Smooth muscle cell (in vitro differentiated cells): ENCODE results near the gene ZNF205. TPM values are rescaled to one million over a fixed set of nuclear protein-coding genes. Genes with fewer than 3 reads are reported as not detected.

Source experiments
- DNase-seq: peaks from one replicate; lab custom pipeline; 2025; ENCODE audit not compliant: unreplicated experiment; lab: John Stamatoyannopoulos, UW
- H2AFZ ChIP-seq: fragments of 200-600 bp; sonication (generic); 2 replicates; pipeline ENCODE4 v1.6.0; 2016; ENCODE audit warnings: antibody characterized with exemption, low read depth, mild to moderate bottlenecking
- H3F3A ChIP-seq: fragments of 200-600 bp; sonication (generic); 2 replicates; pipeline ENCODE4 v1.6.0; 2017; ENCODE audit warnings: antibody characterized with exemption, low read depth
- H3K27ac ChIP-seq: fragments of 200-600 bp; sonication (generic); 2 replicates; pipeline ENCODE4 v1.5.1; 2016; ENCODE audit warnings: low read depth, mild to moderate bottlenecking
- H3K27me3 ChIP-seq: fragments of 200-600 bp; sonication (generic); 2 replicates; pipeline ENCODE4 v1.6.1; 2016; ENCODE audit warnings: low read depth, mild to moderate bottlenecking
- H3K36me3 ChIP-seq: fragments of 200-600 bp; sonication (generic); 2 replicates; pipeline ENCODE4 v1.5.1; 2016; ENCODE audit warnings: low read depth
- H3K4me1 ChIP-seq: fragments of 200-600 bp; sonication (generic); 2 replicates; pipeline ENCODE4 v1.5.1; 2016; ENCODE audit warnings: low read depth
- H3K4me2 ChIP-seq: fragments of 200-600 bp; sonication (generic); 2 replicates; pipeline ENCODE4 v1.6.0; 2016; ENCODE audit warnings: mild to moderate bottlenecking
- H3K4me3 ChIP-seq: fragments of 200-600 bp; sonication (generic); 2 replicates; pipeline ENCODE4 v1.5.1; 2016; ENCODE audit warnings: mild to moderate bottlenecking
- H3K79me2 ChIP-seq: fragments of 200-600 bp; sonication (generic); 2 replicates; pipeline ENCODE4 v1.6.0; 2016; ENCODE audit warnings: low read depth, mild to moderate bottlenecking
- H3K9ac ChIP-seq: fragments of 200-600 bp; sonication (generic); 2 replicates; pipeline ENCODE4 v1.6.0; 2016; ENCODE audit warnings: low read depth
- H3K9me3 ChIP-seq: fragments of 200-600 bp; sonication (generic); replicated peaks from 2 replicates; pipeline ENCODE4 v1.5.1; 2016; ENCODE audit warnings: low read depth
- H4K20me1 ChIP-seq: fragments of 200-600 bp; sonication (generic); 2 replicates; pipeline ENCODE4 v1.6.0; 2016; ENCODE audit warnings: low read depth
- CTCF ChIP-seq: fragments of 200-600 bp; sonication (generic); IDR thresholded peaks from 2 replicates; pipeline ENCODE4 v1.5.1; 2017; ENCODE audit warnings: borderline replicate concordance, mild to moderate bottlenecking, antibody characterized with exemption; ENCODE audit not compliant: insufficient read depth, poor library complexity, severe bottlenecking
- WGBS: methylation state at CpG from one replicate; pipeline ENCODE4 v1.1.7; 2016; ENCODE audit warnings: low lambda C conversion rate; 5-methylcytosine and 5-hydroxymethylcytosine counted together
- polyA plus RNA-seq: library from polyadenylated mRNA; unstranded; fragments of >200 nt; fragmentation: Nextera tagmentation; extraction: Ambion mirVana; gene quantifications from 2 replicates; pipeline ENCODE4 v1.2.1, GENCODE V29; 2016
- total RNA-seq: library from RNA; depleted of rRNA; stranded (reverse); fragments of >200 nt; gene quantifications from 2 replicates; pipeline ENCODE4 v1.2.3, GENCODE V29; 2014

The ZNF205 gene
- total and polyA plus RNA-seq, 2 experiments from 2014 or later: 7.2 to 11.9 TPM

- Histone ChIP-seq H3K9ac (no peak overlapping the region), H4K20me1 (no peaks in the 10 kb centered on the region), H2AFZ (no peak overlapping the region), H3K9me3 (no peaks in the 10 kb centered on the region), H3K27ac (no peak overlapping the region), H3K36me3 (no peaks in the 10 kb centered on the region), H3K4me3 (no peak overlapping the region), H3K27me3 (no peaks in the 10 kb centered on the region), H3K4me2 (no peak overlapping the region), H3K79me2 (no peaks in the 10 kb centered on the region), H3F3A (no peaks in the 10 kb centered on the region), H3K4me1 (peaks cover 4% of the 10 kb centered on the region)
- no peak for DNase-seq
- TF ChIP-seq CTCF: no peak
- WGBS: 98% methylated on average over 50 of the region's 57 CpGs
These were observed 7.5 kb downstream of the ZNF205 start for GRCh38 chr16:3119701-3120408.

- no peaks in the 10 kb centered on the region for H4K20me1 ChIP-seq
- 93% methylated on average over 16 of the region's 16 CpGs for WGBS
These were observed 8.0 kb downstream of the ZNF205 start for GRCh38 chr16:3120435-3120834.

GRCh38 chr16:3121851-3122467 is 9.6 kb downstream of the ZNF205 start:
- H3K4me1 ChIP-seq: peaks cover 4% of the 10 kb centered on the region
- WGBS: 96% methylated on average over 7 of the region's 7 CpGs
- no peak overlapping the region for H3K9ac ChIP-seq
- H4K20me1 ChIP-seq: no peaks in the 10 kb centered on the region
- no peaks in the 10 kb centered on the region for H3K27me3 ChIP-seq
- DNase-seq: no peak
- H3K4me2 ChIP-seq: no peak overlapping the region
- H3K27ac ChIP-seq: no peak overlapping the region
- TF ChIP-seq CTCF: no peak
- H3K79me2 ChIP-seq: no peaks in the 10 kb centered on the region
- H2AFZ ChIP-seq: no peak overlapping the region
- no peaks in the 10 kb centered on the region for H3K36me3 ChIP-seq
- H3K4me3 ChIP-seq: no peak overlapping the region
- no peaks in the 10 kb centered on the region for H3K9me3 ChIP-seq
- peaks cover 8% of the 10 kb centered on the region for H3F3A ChIP-seq

More at GRCh38 chr16:3120435-3120834, 8.0 kb downstream of the ZNF205 start:
- TF ChIP-seq CTCF: no peak
- Histone ChIP-seq H3K27ac (no peak overlapping the region), H2AFZ (no peak overlapping the region), H3K27me3 (no peaks in the 10 kb centered on the region), H3K4me1 (peaks cover 4% of the 10 kb centered on the region), H3K4me3 (no peak overlapping the region), H3K9me3 (no peaks in the 10 kb centered on the region), H3K9ac (no peak overlapping the region), H3K79me2 (no peaks in the 10 kb centered on the region), H3F3A (peaks cover 4% of the 10 kb centered on the region), H3K36me3 (no peaks in the 10 kb centered on the region), H3K4me2 (no peak overlapping the region)
- no peak for DNase-seq
